Measurements from ENCODE around the gene TRUB1. TPM values are rescaled to one million over a fixed set of nuclear protein-coding genes. Genes with fewer than 3 reads are reported as not detected.

TRUB1 gene
- total RNA-seq, 2 experiments from 2014 or later, result 18.7 to 25.1 TPM

- Histone ChIP-seq H3K27ac (ENCODE audit: low read depth, low read length, poor library complexity, severe bottlenecking) (no peak overlapping the region), H3K4me2 (ENCODE audit: low read length) (no peak overlapping the region), H3K4me3 (ENCODE audit: low read depth, low read length, poor library complexity, severe bottlenecking) (no peak overlapping the region), H3K9me2 (ENCODE audit: insufficient read depth, low read length) (no peaks in the 10 kb centered on the region), H3K4me1 (ENCODE audit: insufficient read depth, low read length, poor library complexity, severe bottlenecking) (no peaks in the 10 kb centered on the region), H3K9me3 (ENCODE audit: low read length) (no peaks in the 10 kb centered on the region), H4K20me1 (ENCODE audit: insufficient read depth, low read length) (no peaks in the 10 kb centered on the region), H3K36me3 (ENCODE audit: insufficient read depth, low read length) (no peaks in the 10 kb centered on the region), H3K79me2 (ENCODE audit: insufficient read depth, low read depth, low read length) (no peaks in the 10 kb centered on the region), H2AFZ (ENCODE audit: low read length) (no peak overlapping the region)
- intact Hi-C loops (cut with micrococcal nuclease; ENCODE audit: unreplicated experiment), result no loop called here
- BruUV-seq (replicated peaks), result no TSS peak
- POLR2A ChIA-PET, result no interaction called here
- TF ChIP-seq EZH2phosphoT487 (IDR thresholded peaks at IDR 0.05; ENCODE audit: borderline replicate concordance, low read depth, low read length), result no peak
- no peak for TF ChIP-seq CTCF (conservative IDR thresholded peaks at IDR 0.05; ENCODE audit: low read length)
- DNase-seq (ENCODE audit: low spot score), result no peak
- CTCF ChIA-PET (ENCODE audit: unreplicated experiment), result no interaction called here
Measured at GRCh38 chr10:114922003-114922402, 16.0 kb upstream of the TRUB1 start.

DNA sequence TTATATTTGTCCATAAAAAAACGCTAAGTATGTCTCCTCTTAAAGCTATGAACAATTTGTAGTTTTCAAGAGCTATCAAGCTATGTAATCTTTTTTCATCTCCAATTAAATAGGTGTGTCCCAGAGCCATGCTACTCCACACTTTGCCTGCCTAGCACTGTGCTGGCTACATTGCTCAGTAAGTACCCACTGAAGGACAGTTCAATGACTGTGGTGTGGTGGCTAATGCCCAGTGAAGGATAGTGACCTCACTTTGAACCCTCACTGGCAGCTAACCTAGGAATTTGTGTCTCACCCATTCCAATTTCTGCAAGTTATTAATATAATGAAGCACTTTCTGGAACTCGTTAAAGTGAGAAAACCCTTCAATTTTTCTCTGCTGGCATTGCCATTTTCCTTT is 14.4 kb upstream of the TRUB1 start:
- Histone ChIP-seq H3K4me1 (ENCODE audit: insufficient read depth, low read length, poor library complexity, severe bottlenecking) (no peaks in the 10 kb centered on the region), H3K4me2 (ENCODE audit: low read length) (no peak overlapping the region), H3K36me3 (ENCODE audit: insufficient read depth, low read length) (no peaks in the 10 kb centered on the region), H2AFZ (ENCODE audit: low read length) (no peak overlapping the region), H3K9me2 (ENCODE audit: insufficient read depth, low read length) (no peaks in the 10 kb centered on the region), H3K79me2 (ENCODE audit: insufficient read depth, low read depth, low read length) (no peaks in the 10 kb centered on the region), H3K27ac (ENCODE audit: low read depth, low read length, poor library complexity, severe bottlenecking) (no peak overlapping the region), H3K4me3 (ENCODE audit: low read depth, low read length, poor library complexity, severe bottlenecking) (no peak overlapping the region), H4K20me1 (ENCODE audit: insufficient read depth, low read length) (no peaks in the 10 kb centered on the region), H3K9me3 (ENCODE audit: low read length) (no peaks in the 10 kb centered on the region)
- no peak for TF ChIP-seq CTCF (conservative IDR thresholded peaks at IDR 0.05; ENCODE audit: low read length)
- ChIA-PET POLR2A (interaction anchor here (2.0 kb wide), 1 partner anchor 9 kb away, joined by 4 read pairs; no protein-coding TSS in a partner anchor), CTCF (ENCODE audit: unreplicated experiment) (no interaction called here)
- no TSS peak for BruUV-seq (replicated peaks)
- no peak for DNase-seq (ENCODE audit: low spot score)
- intact Hi-C loops (cut with micrococcal nuclease; ENCODE audit: unreplicated experiment), result no loop called here

DNA sequence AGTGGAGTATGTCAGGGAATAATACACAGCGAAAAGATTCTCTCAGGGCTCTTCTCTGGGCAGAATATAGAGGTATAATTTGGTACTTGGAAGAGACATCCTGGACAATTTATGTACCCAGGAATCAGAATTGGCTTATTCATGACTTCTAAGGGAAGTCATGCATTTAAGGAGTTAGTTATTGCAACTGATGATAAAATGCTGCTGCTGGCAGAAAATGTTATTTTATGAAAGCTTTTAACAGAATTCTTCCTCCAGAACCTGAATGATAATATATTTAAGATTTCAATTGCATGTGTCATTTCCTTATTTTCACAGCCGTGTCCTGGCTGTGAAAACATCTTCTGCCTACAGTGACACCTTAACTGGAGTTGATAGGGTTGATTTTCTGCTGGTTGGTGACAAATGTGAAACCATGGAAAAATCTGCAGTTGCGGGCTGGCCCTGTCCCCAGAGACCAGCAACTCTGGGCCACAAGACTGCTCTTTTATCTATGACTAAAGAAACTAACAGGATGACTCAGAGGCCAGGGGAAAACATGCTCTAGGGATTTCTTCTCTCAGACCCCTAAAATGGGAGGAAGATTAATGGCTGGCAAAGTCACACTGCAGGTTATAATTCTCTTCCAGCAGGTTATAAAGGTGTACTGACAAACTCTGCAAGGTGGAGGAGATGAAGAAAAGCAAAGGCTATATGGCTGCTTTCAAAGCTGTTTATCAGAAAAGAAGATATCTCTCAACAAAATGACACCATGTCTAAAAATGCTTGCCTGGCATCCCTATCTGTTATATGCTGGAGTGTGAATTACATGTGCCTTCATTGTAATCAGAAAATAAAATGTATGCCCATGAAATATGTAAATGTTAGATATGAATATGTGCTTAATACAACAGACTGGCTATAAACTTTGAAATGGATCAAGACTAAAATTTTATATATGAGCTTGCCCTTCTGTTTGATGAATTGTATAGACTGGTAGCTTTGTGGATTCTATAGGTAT is 12.1 kb upstream of the TRUB1 start:
- POLR2A ChIA-PET, result interaction anchor here (0.7 to 1.1 kb wide), 4 partner anchors 9 to 205 kb away, joined by 3 read pairs; no protein-coding TSS in a partner anchor

More for the DNA sequence above, 12.1 kb upstream of the TRUB1 start:
- no peaks in the 10 kb centered on the region for H3K9me2 ChIP-seq (ENCODE audit: insufficient read depth, low read length)
- H2AFZ ChIP-seq (ENCODE audit: low read length), result no peak overlapping the region
- no peak for TF ChIP-seq EZH2phosphoT487 (IDR thresholded peaks at IDR 0.05; ENCODE audit: borderline replicate concordance, low read depth, low read length)
- TF ChIP-seq CTCF (conservative IDR thresholded peaks at IDR 0.05; ENCODE audit: low read length), result no peak
- intact Hi-C loops (cut with micrococcal nuclease; ENCODE audit: unreplicated experiment), result no loop called here
- CTCF ChIA-PET (ENCODE audit: unreplicated experiment), result no interaction called here
- H4K20me1 ChIP-seq (ENCODE audit: insufficient read depth, low read length), result no peaks in the 10 kb centered on the region
- no TSS peak for BruUV-seq (replicated peaks)
- H3K79me2 ChIP-seq (ENCODE audit: insufficient read depth, low read depth, low read length), result no peaks in the 10 kb centered on the region
- H3K4me1 ChIP-seq (ENCODE audit: insufficient read depth, low read length, poor library complexity, severe bottlenecking), result no peaks in the 10 kb centered on the region
- H3K27ac ChIP-seq (ENCODE audit: low read depth, low read length, poor library complexity, severe bottlenecking), result no peak overlapping the region
- no peak overlapping the region for H3K4me3 ChIP-seq (ENCODE audit: low read depth, low read length, poor library complexity, severe bottlenecking)
- H3K36me3 ChIP-seq (ENCODE audit: insufficient read depth, low read length), result no peaks in the 10 kb centered on the region
- H3K4me2 ChIP-seq (ENCODE audit: low read length), result no peak overlapping the region
- no peak for DNase-seq (ENCODE audit: low spot score)
- H3K9me3 ChIP-seq (ENCODE audit: low read length), result no peaks in the 10 kb centered on the region

Data from OCI-LY7 (cell line).